Measurements from ENCODE around the gene NFIX. TPM values are rescaled to one million over a fixed set of nuclear protein-coding genes. Genes with fewer than 3 reads are reported as not detected.

Gene NFIX
- total and polyA plus RNA-seq, 12 donors, result 16.8 to 162 (median 138) TPM

GRCh38 chr19:13066226-13066625 is 71.0 kb downstream of the NFIX start:
- ATAC-seq (no peak), DNase-seq (no peak)
- H3K36me3 ChIP-seq, result no peaks in the 10 kb centered on the region
- peak overlapping the region; percentile 20 to 99 (median 96) for H3K27ac ChIP-seq
- no peaks in the 10 kb centered on the region for H3K27me3 ChIP-seq
- H3K4me3 ChIP-seq, result no peak overlapping the region
- no peak for TF ChIP-seq CTCF (IDR thresholded peaks at IDR 0.05)
- no peaks in the 10 kb centered on the region for H3K9me3 ChIP-seq
- peaks cover 75 to 100% (median 96%) of the 10 kb centered on the region in 9 donors for H3K4me1 ChIP-seq
- 67 to 80% methylated on average over 5 of the region's 5 CpGs for whole genome bisulfite sequencing, 2 donors
- intact Hi-C loops (cut with DNase I), result loop anchor here in 1 of 10 donors (10.0 kb wide), 1 partner anchor 81 kb away; no protein-coding TSS in a partner anchor

- intact Hi-C loops (cut with DNase I), result loop anchor here in 1 of 10 donors (10.0 kb wide), 1 partner anchor 82 kb away; no protein-coding TSS in a partner anchor
- TF ChIP-seq CTCF (IDR thresholded peaks at IDR 0.05), result no peak
- DNase-seq, result no peak
- peaks cover 70 to 100% (median 96%) of the 10 kb centered on the region in 9 donors for H3K4me1 ChIP-seq
- H3K27ac ChIP-seq, result peak overlapping the region in 9 of 10 donors; percentile 20 to 99 (median 98)
- H3K4me3 ChIP-seq, result no peak overlapping the region
- no peak for ATAC-seq
- H3K27me3 ChIP-seq, result no peaks in the 10 kb centered on the region
- 56 to 70% methylated on average over 17 of the region's 17 CpGs for WGBS, 2 donors
- no peaks in the 10 kb centered on the region for H3K9me3 ChIP-seq
- H3K36me3 ChIP-seq, result no peaks in the 10 kb centered on the region
Observed at GRCh38 chr19:13066933-13067807, 71.9 kb downstream of the NFIX start.

- H3K27me3 ChIP-seq, result no peaks in the 10 kb centered on the region
- WGBS, 2 donors, result 50 to 58% methylated on average over 6 of the region's 6 CpGs
- peaks cover 0 to 7% (median 0%) of the 10 kb centered on the region in 9 donors for H3K36me3 ChIP-seq
- no peak overlapping the region for H3K4me3 ChIP-seq
- ATAC-seq (peak in 5 of 8 donors; percentile 18 to 43 (median 36)), DNase-seq (no peak)
- TF ChIP-seq CTCF (IDR thresholded peaks at IDR 0.05), result peak in 2 of 9 donors; percentile 15 to 21
- intact Hi-C loops (cut with DNase I), result loop anchor here in 2 of 10 donors (2.0 to 10.0 kb wide), 2 partner anchors 25 to 83 kb away; no protein-coding TSS in a partner anchor
- H3K27ac ChIP-seq, result peak overlapping the region in 9 of 10 donors; percentile 14 to 99 (median 83)
- H3K4me1 ChIP-seq, result peaks cover 60 to 100% (median 88%) of the 10 kb centered on the region in 9 donors
- H3K9me3 ChIP-seq, result no peaks in the 10 kb centered on the region
Observed at GRCh38 chr19:13068085-13068846, 73.0 kb downstream of the NFIX start.

All from heart right ventricle (tissue), 16 donors.